Loucy (cell line): Measurements from ENCODE around the gene OR13J1.

Experiments
- H2AFZ ChIP-seq: fragments of 200-600 bp; sonication (generic); 2 replicates; pipeline ENCODE4 v1.6.0; 2016; ENCODE audit warnings: antibody characterized with exemption, mild to moderate bottlenecking, low read length, moderate library complexity
- H3F3A ChIP-seq: fragments of 200-600 bp; 2 replicates; pipeline ENCODE4 v1.6.0; 2016; ENCODE audit warnings: antibody characterized with exemption, low read depth, mild to moderate bottlenecking
- H3K27me3 ChIP-seq: fragments of 200-600 bp; sonication (generic); 2 replicates; pipeline ENCODE4 v1.6.1; 2014; ENCODE audit warnings: low read length, mild to moderate bottlenecking; ENCODE audit not compliant: insufficient read depth, poor library complexity, severe bottlenecking
- H3K36me3 ChIP-seq: fragments of 200-600 bp; sonication (generic); 2 replicates; pipeline ENCODE4 v1.6.1; 2016; ENCODE audit warnings: low read length; ENCODE audit not compliant: insufficient read depth
- H3K4me1 ChIP-seq: fragments of 200-600 bp; sonication (generic); 2 replicates; pipeline ENCODE4 v1.5.1; 2014; ENCODE audit warnings: low read length, mild to moderate bottlenecking; ENCODE audit not compliant: insufficient read depth, poor library complexity, severe bottlenecking
- H3K4me2 ChIP-seq: fragments of 200-600 bp; sonication (generic); 2 replicates; pipeline ENCODE4 v1.6.0; 2014; ENCODE audit warnings: antibody characterized with exemption, low read length, low read depth, mild to moderate bottlenecking; ENCODE audit not compliant: poor library complexity, severe bottlenecking
- H3K4me3 ChIP-seq: fragments of 200-600 bp; sonication (generic); 2 replicates; pipeline ENCODE4 v1.5.1; 2014; ENCODE audit warnings: low read length, mild to moderate bottlenecking, mixed read lengths; ENCODE audit not compliant: poor library complexity, severe bottlenecking
- H3K79me2 ChIP-seq: fragments of 200-600 bp; sonication (generic); 2 replicates; pipeline ENCODE4 v1.6.1; 2014; ENCODE audit warnings: low read length; ENCODE audit not compliant: insufficient read depth
- H3K9ac ChIP-seq: fragments of 200-600 bp; sonication (generic); 2 replicates; pipeline ENCODE4 v1.6.0; 2014; ENCODE audit warnings: mild to moderate bottlenecking, low read depth, low read length, moderate library complexity; ENCODE audit not compliant: poor library complexity, severe bottlenecking
- H3K9me2 ChIP-seq: fragments of 200-600 bp; sonication (generic); replicated peaks from 2 replicates; pipeline ENCODE4 v1.6.1; 2016; ENCODE audit warnings: low read depth, low read length, mixed read lengths
- H3K9me3 ChIP-seq: fragments of 200-600 bp; sonication (generic); 2 replicates; pipeline ENCODE4 v1.6.1; 2014; ENCODE audit warnings: mild to moderate bottlenecking, antibody characterized with exemption, low read length, low read depth; ENCODE audit not compliant: insufficient read depth
- H4K20me1 ChIP-seq: fragments of 200-600 bp; sonication (generic); 2 replicates; pipeline ENCODE4 v1.6.0; 2014; ENCODE audit warnings: antibody characterized with exemption, low read length, mild to moderate bottlenecking; ENCODE audit not compliant: insufficient read depth, poor library complexity, severe bottlenecking
- EZH2phosphoT487 ChIP-seq: fragments of 200-600 bp; IDR thresholded peaks from 2 replicates; pipeline ENCODE4 v1.6.1; 2018; ENCODE audit warnings: antibody characterized with exemption, mild to moderate bottlenecking, moderate library complexity, borderline replicate concordance
- TF ChIP-seq, protein P1 (sequence below): fragments of 200-600 bp; sonication (generic); conservative IDR thresholded peaks from 2 replicates; pipeline ENCODE4 v1.5.1; 2014; ENCODE audit warnings: mild to moderate bottlenecking, antibody characterized with exemption, low read length

The OR13J1 gene

GRCh38 chr9:35842795-35843194, 27.4 kb downstream of the OR13J1 start:
- peaks cover 4% of the 10 kb centered on the region for H3K4me1 ChIP-seq
- H3K36me3 ChIP-seq: no peaks in the 10 kb centered on the region
- no peaks in the 10 kb centered on the region for H3K9me2 ChIP-seq
- no peaks in the 10 kb centered on the region for H3K27me3 ChIP-seq
- H3F3A ChIP-seq: no peaks in the 10 kb centered on the region
- TF ChIP-seq EZH2phosphoT487: no peak
- TF ChIP-seq, protein P1, sequence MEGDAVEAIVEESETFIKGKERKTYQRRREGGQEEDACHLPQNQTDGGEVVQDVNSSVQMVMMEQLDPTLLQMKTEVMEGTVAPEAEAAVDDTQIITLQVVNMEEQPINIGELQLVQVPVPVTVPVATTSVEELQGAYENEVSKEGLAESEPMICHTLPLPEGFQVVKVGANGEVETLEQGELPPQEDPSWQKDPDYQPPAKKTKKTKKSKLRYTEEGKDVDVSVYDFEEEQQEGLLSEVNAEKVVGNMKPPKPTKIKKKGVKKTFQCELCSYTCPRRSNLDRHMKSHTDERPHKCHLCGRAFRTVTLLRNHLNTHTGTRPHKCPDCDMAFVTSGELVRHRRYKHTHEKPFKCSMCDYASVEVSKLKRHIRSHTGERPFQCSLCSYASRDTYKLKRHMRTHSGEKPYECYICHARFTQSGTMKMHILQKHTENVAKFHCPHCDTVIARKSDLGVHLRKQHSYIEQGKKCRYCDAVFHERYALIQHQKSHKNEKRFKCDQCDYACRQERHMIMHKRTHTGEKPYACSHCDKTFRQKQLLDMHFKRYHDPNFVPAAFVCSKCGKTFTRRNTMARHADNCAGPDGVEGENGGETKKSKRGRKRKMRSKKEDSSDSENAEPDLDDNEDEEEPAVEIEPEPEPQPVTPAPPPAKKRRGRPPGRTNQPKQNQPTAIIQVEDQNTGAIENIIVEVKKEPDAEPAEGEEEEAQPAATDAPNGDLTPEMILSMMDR: no peak
- H3K9ac ChIP-seq: no peak overlapping the region
- H3K4me2 ChIP-seq: no peak overlapping the region
- H3K9me3 ChIP-seq: no peaks in the 10 kb centered on the region
- no peak overlapping the region for H2AFZ ChIP-seq
- no peaks in the 10 kb centered on the region for H4K20me1 ChIP-seq
- H3K4me3 ChIP-seq: no peak overlapping the region
- H3K79me2 ChIP-seq: no peaks in the 10 kb centered on the region

DNA sequence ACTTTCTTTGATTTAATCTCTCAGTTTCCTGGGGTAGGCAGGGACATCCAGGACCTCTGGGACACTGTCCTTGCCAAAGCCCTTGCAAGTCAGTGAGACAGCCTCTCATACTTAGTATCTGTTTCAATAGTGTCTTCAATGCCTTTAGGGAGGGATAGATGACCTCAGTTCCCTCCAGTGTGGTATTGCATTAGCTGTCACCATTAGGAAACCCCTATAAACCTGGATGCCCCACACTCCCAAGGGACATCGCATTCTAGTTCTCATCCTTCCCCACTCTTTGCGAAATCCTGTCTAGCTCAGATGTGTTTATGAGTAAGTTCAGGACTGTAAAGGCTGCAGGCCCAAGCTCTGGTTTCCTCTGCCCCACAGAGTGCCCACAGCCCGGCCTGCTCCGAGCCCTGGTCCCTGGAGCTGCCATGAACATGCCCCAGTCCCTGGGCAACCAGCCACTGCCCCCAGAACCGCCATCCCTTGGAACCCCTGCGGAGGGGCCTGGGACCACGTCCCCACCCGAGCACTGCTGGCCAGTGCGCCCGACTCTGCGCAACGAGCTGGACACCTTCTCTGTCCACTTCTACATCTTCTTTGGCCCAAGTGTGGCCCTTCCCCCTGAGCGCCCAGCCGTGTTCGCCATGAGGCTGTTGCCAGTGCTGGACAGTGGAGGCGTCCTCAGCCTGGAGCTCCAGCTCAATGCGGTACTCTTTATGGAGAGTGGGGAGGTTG, 28.0 kb downstream of the OR13J1 start:
- Histone ChIP-seq H3K4me2 (no peak overlapping the region), H3K4me3 (no peak overlapping the region), H3F3A (no peaks in the 10 kb centered on the region), H2AFZ (no peak overlapping the region), H3K9ac (no peak overlapping the region), H3K9me3 (no peaks in the 10 kb centered on the region), H3K79me2 (no peaks in the 10 kb centered on the region), H3K9me2 (no peaks in the 10 kb centered on the region), H3K36me3 (no peaks in the 10 kb centered on the region), H3K4me1 (peaks cover 4% of the 10 kb centered on the region), H3K27me3 (no peaks in the 10 kb centered on the region), H4K20me1 (no peaks in the 10 kb centered on the region)
- no peak for TF ChIP-seq EZH2phosphoT487
- TF ChIP-seq, protein P1: no peak

- Histone ChIP-seq H2AFZ (no peak overlapping the region), H3K4me1 (peaks cover 4% of the 10 kb centered on the region), H3K9me2 (no peaks in the 10 kb centered on the region), H4K20me1 (no peaks in the 10 kb centered on the region), H3K79me2 (no peaks in the 10 kb centered on the region), H3K9ac (no peak overlapping the region), H3K9me3 (no peaks in the 10 kb centered on the region), H3K4me2 (no peak overlapping the region), H3K27me3 (no peaks in the 10 kb centered on the region), H3K4me3 (no peak overlapping the region), H3K36me3 (no peaks in the 10 kb centered on the region), H3F3A (no peaks in the 10 kb centered on the region)
- no peak for TF ChIP-seq EZH2phosphoT487
- TF ChIP-seq, protein P1: no peak
Observed at GRCh38 chr9:35841645-35841900, 28.6 kb downstream of the OR13J1 start.
